ENCODE results near the gene MAN1B1.
A peak's percentile ranks its signal among the peaks of the same experiment; 100 is the strongest.

Gene MAN1B1

GRCh38 chr9:137088121-137088520 is 1.3 kb downstream of the MAN1B1 start:
- no peak for DNase-seq

- no peak for DNase-seq
These were observed 2.6 kb downstream of the MAN1B1 start for GRCh38 chr9:137089232-137089947.

GRCh38 chr9:137095664-137096517 is 9.1 kb downstream of the MAN1B1 start:
- peak; percentile 28 to 49 for DNase-seq

- no peak for DNase-seq
These were observed 10.2 kb downstream of the MAN1B1 start for GRCh38 chr9:137096785-137097546.

- no peak for DNase-seq
These were observed 11.1 kb downstream of the MAN1B1 start for GRCh38 chr9:137097761-137098462.

GRCh38 chr9:137099231-137099630 is 12.4 kb downstream of the MAN1B1 start:
- DNase-seq, result no peak

- no peak for DNase-seq
These were observed 16.6 kb downstream of the MAN1B1 start for GRCh38 chr9:137103206-137103999.

GRCh38 chr9:137105814-137106661 is 19.3 kb downstream of the MAN1B1 start:
- DNase-seq, result no peak

GRCh38 chr9:137106662-137107250 is 20.0 kb downstream of the MAN1B1 start:
- no peak for DNase-seq

GRCh38 chr9:137107312-137107921 is 20.6 kb downstream of the MAN1B1 start:
- no peak for DNase-seq

- DNase-seq, result no peak
These were observed 21.2 kb downstream of the MAN1B1 start for GRCh38 chr9:137107982-137108381.

GRCh38 chr9:137108608-137109249 is 21.9 kb downstream of the MAN1B1 start:
- DNase-seq, result no peak

- no peak for DNase-seq
These were observed 22.7 kb downstream of the MAN1B1 start for GRCh38 chr9:137109250-137110146.

GRCh38 chr9:137110147-137110910 is 23.5 kb downstream of the MAN1B1 start:
- DNase-seq, result no peak

GRCh38 chr9:137110911-137111787 is 24.4 kb downstream of the MAN1B1 start:
- DNase-seq, result no peak

- DNase-seq, result no peak
These were observed 25.2 kb downstream of the MAN1B1 start for GRCh38 chr9:137111788-137112563.

Data from Kasumi-1 (cell line).